Caco-2 (cell line): ENCODE results near the gene TIMD4. TPM values are rescaled to one million over a fixed set of nuclear protein-coding genes. Genes with fewer than 3 reads are reported as not detected.

ENCODE experiments used
- BruUV-seq: library from RNA; stranded (reverse); fragments of 400-500 nt; replicated peaks from 2 replicates; lab custom pipeline; 2021; lab: Mats Ljungman, UMichigan
- CTCF ChIA-PET: fragments of 300-600 bp; sonication (Branson Sonifier 250); formaldehyde crosslinking; loops from one replicate; lab custom pipeline; 2022; ENCODE audit warnings: antibody characterized with exemption; lab: Charles Lee
- POLR2A ChIA-PET: fragments of 300-600 bp; sonication (Branson Sonifier 250); formaldehyde crosslinking; loops from one replicate; lab custom pipeline; 2022; ENCODE audit warnings: antibody characterized with exemption; lab: Charles Lee
- DNase-seq, 2 experiments: peaks; one replicate each; pipeline versions ENCODE4 v3.0.0 to v3.0.0-alpha.2; 2020 to 2022
- H3K27me3 ChIP-seq: replicated peaks from 2 replicates; pipeline ENCODE4 v1.6.0; 2011; ENCODE audit warnings: low read length; ENCODE audit not compliant: control insufficient read depth, insufficient read depth
- H3K36me3 ChIP-seq: 2 replicates; pipeline ENCODE4 v1.5.1; 2011; ENCODE audit warnings: low read length; ENCODE audit not compliant: control insufficient read depth, insufficient read depth
- H3K4me1 ChIP-seq: fragments of 250-450 bp; sonication (Bioruptor Pico); 2 replicates; pipeline ENCODE4 v1.5.1; 2020; ENCODE audit warnings: mild to moderate bottlenecking
- H3K4me3 ChIP-seq: 2 replicates; pipeline ENCODE4 v1.5.1; 2011; ENCODE audit warnings: low read depth, mild to moderate bottlenecking, control low read depth, low read length
- H3K9me3 ChIP-seq: fragments of 250-450 bp; sonication (Bioruptor Pico); 2 replicates; pipeline ENCODE4 v1.5.1; 2020; ENCODE audit warnings: mild to moderate bottlenecking, moderate library complexity
- H3K27ac Mint-ChIP-seq: one replicate; pipeline ENCODE4 v1.8.0; 2022; ENCODE audit warnings: mixed read lengths; ENCODE audit not compliant: unreplicated experiment
- H3K27me3 Mint-ChIP-seq: one replicate; pipeline ENCODE4 v1.8.0; 2022; ENCODE audit warnings: mixed read lengths; ENCODE audit not compliant: insufficient read depth, unreplicated experiment
- H3K36me3 Mint-ChIP-seq: one replicate; pipeline ENCODE4 v1.8.0; 2022; ENCODE audit warnings: mild to moderate bottlenecking, mixed read lengths; ENCODE audit not compliant: insufficient read depth, unreplicated experiment
- H3K4me1 Mint-ChIP-seq: one replicate; pipeline ENCODE4 v1.8.0; 2022; ENCODE audit warnings: low read depth, mixed read lengths; ENCODE audit not compliant: unreplicated experiment
- H3K4me3 Mint-ChIP-seq: one replicate; pipeline ENCODE4 v1.8.0; 2022; ENCODE audit warnings: mild to moderate bottlenecking, moderate library complexity, mixed read lengths; ENCODE audit not compliant: unreplicated experiment
- H3K9me3 Mint-ChIP-seq: one replicate; pipeline ENCODE4 v1.8.0; 2022; ENCODE audit warnings: mixed read lengths; ENCODE audit not compliant: unreplicated experiment
- intact Hi-C: fragments of 100-400 bp; cut with micrococcal nuclease; formaldehyde crosslinking; loops from one replicate; pipeline ENCODE4 v1.10.0; 2022; ENCODE audit not compliant: unreplicated experiment
- total RNA-seq: library from RNA; stranded (reverse); gene quantifications from 2 replicates; pipeline ENCODE4 v1.2.3, GENCODE V29; 2022
- TF ChIP-seq, protein P1 (sequence below), 2 experiments: fragments of 200-600 bp in 1 of 2; IDR thresholded peaks; 1 replicate in 1 of 2; 2 replicates in 1 of 2; pipeline versions ENCODE4 v1.5.1 to v1.8.0; 2011 to 2022; ENCODE audit warnings: antibody characterized with exemption in 1 of 2, control low read depth in 1 of 2, inconsistent platforms in 1 of 2, low read depth in 1 of 2, low read length in 1 of 2, mild to moderate bottlenecking in 1 of 2, moderate library complexity in 1 of 2; ENCODE audit not compliant: insufficient read depth in 1 of 2, severe bottlenecking in 1 of 2, unreplicated experiment in 1 of 2

TIMD4 gene
- total RNA-seq, 1 experiment from 2014 or later = 1.7 TPM

DNA sequence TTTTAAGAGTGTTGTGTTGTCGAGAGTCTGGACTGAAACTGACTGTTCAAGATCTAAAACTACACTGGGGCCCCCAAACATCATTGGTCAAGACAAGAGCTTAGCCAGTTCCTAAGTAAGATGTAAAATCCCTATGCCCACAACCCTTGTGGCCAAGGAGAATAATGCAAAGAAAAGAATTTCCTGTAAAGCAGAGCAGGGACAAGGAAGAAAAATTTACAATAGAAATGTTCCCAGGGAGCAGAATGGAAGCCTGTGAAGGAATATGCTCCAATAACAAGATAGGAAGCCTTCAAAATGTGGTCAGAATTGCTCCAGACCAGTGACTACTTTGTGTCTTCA, 92.6 kb downstream of the TIMD4 start:
- intact Hi-C loops = no loop called here
- no peak overlapping the region for H3K4me3 Mint-ChIP-seq
- CTCF ChIA-PET = no interaction called here

More for the DNA sequence above, 92.6 kb downstream of the TIMD4 start:
- no peaks in the 10 kb centered on the region for H3K4me1 Mint-ChIP-seq
- no peak overlapping the region for H3K27ac Mint-ChIP-seq
- Histone ChIP-seq H3K36me3 (no peaks in the 10 kb centered on the region), H3K4me1 (no peaks in the 10 kb centered on the region), H3K27me3 (no peaks in the 10 kb centered on the region), H3K9me3 (no peaks in the 10 kb centered on the region), H3K4me3 (no peak overlapping the region)
- TF ChIP-seq, protein P1, sequence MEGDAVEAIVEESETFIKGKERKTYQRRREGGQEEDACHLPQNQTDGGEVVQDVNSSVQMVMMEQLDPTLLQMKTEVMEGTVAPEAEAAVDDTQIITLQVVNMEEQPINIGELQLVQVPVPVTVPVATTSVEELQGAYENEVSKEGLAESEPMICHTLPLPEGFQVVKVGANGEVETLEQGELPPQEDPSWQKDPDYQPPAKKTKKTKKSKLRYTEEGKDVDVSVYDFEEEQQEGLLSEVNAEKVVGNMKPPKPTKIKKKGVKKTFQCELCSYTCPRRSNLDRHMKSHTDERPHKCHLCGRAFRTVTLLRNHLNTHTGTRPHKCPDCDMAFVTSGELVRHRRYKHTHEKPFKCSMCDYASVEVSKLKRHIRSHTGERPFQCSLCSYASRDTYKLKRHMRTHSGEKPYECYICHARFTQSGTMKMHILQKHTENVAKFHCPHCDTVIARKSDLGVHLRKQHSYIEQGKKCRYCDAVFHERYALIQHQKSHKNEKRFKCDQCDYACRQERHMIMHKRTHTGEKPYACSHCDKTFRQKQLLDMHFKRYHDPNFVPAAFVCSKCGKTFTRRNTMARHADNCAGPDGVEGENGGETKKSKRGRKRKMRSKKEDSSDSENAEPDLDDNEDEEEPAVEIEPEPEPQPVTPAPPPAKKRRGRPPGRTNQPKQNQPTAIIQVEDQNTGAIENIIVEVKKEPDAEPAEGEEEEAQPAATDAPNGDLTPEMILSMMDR (IDR thresholded peaks at IDR 0.05; ENCODE audit: insufficient read depth in 1 of 2, low read depth in 1 of 2, low read length in 1 of 2, severe bottlenecking in 1 of 2, unreplicated experiment in 1 of 2) = no peak
- POLR2A ChIA-PET = no interaction called here
- DNase-seq = no peak
- H3K36me3 Mint-ChIP-seq = no peaks in the 10 kb centered on the region
- H3K9me3 Mint-ChIP-seq = peaks cover 18% of the 10 kb centered on the region
- no TSS peak for BruUV-seq
- H3K27me3 Mint-ChIP-seq = no peaks in the 10 kb centered on the region

Other genes with a start within 250 kb of the TIMD4 start
- gene PPP1R2B, start 112.9 kb downstream of the TIMD4 start, total RNA-seq = not detected in 2 replicates
- 135 and 144 TPM in 2 replicates for gene HAVCR1, start 95.9 kb upstream of the TIMD4 start, total RNA-seq
- gene HAVCR2, start 145.8 kb upstream of the TIMD4 start, total RNA-seq = 0.32 and 0.41 TPM in 2 replicates
- gene MED7, start 179.6 kb upstream of the TIMD4 start, total RNA-seq = 14.6 and 17.3 TPM in 2 replicates
- gene GARIN3, start 203.0 kb upstream of the TIMD4 start, total RNA-seq = not detected in 2 replicates
- not detected in 2 replicates for gene ITK, start 217.6 kb upstream of the TIMD4 start, total RNA-seq